ENCODE results near the gene NFE2L1. TPM values are rescaled to one million over a fixed set of nuclear protein-coding genes. Genes with fewer than 3 reads are reported as not detected.
A peak's percentile ranks its signal among the peaks of the same experiment; 100 is the strongest.
"Not testable (repeated sequence)": the region's sequence is repeated elsewhere in the genome, so short reads cannot be mapped to it uniquely, and the experiment has no call there.

NFE2L1 gene
- total RNA-seq, 2 donors from 2014 or later = 41.2 to 42.2 TPM

GRCh38 chr17:48012151-48012520 is 36.0 kb upstream of the NFE2L1 start:
- no peaks in the 10 kb centered on the region for H3K9me3 ChIP-seq (ENCODE audit: control insufficient read depth, low read length, poor library complexity, severe bottlenecking)
- H3K27ac Mint-ChIP-seq = peak overlapping the region; percentile 43
- peaks cover 12% of the 10 kb centered on the region for H3K4me1 Mint-ChIP-seq
- H3K4me3 Mint-ChIP-seq = peak overlapping the region; percentile 98
- peak; percentile 54 to 66 (median 64) for DNase-seq
- peak; percentile 90 for ATAC-seq
- H3K36me3 Mint-ChIP-seq (ENCODE audit: low read depth) = peaks cover 5% of the 10 kb centered on the region
- peaks cover 67% of the 10 kb centered on the region for H3K27me3 Mint-ChIP-seq

- Mint-ChIP-seq H3K4me3 (peak overlapping the region; percentile 98), H3K4me1 (peaks cover 15% of the 10 kb centered on the region), H3K36me3 (ENCODE audit: low read depth) (peaks cover 5% of the 10 kb centered on the region), H3K27me3 (peaks cover 62% of the 10 kb centered on the region), H3K27ac (peak overlapping the region; percentile 3)
- ATAC-seq (no peak), DNase-seq (no peak)
- no peaks in the 10 kb centered on the region for H3K9me3 ChIP-seq (ENCODE audit: control insufficient read depth, low read length, poor library complexity, severe bottlenecking)
Observed at GRCh38 chr17:48012654-48013053, 35.5 kb upstream of the NFE2L1 start.

DNA sequence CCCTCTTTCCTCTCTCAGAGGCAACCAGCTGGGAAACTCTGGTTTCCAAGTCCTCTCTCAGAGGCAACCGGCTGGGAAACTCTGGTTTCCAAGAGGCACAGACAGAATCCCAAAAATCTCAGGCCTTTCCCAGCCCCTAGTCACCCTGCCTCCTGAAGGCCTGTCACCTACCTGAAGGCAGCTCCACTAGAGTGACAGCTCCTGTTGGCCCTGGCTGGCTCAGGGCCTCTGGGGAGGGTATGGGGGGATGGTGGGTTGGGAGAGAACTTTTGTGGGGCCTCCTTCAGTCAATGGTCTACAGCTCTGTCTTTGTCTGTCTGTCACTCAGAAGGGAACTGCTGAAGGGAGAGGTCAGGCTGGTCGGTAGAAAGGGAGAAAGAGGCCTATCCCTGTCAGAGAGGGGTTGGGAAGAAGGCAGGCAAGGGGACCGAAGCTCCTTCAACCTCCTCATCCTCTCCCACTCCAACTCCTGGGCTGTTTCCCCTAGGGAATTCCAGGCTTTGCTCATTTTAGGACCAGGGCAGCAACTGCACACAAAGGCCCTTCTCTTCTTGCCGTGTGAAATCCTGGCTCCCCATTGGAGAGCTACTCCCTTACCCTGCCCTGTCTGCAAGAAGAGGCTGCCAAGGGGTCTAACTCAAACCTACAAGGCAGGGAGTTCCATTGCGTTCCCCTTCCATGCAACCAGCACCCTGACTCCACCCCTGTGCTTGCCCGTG is 34.1 kb upstream of the NFE2L1 start:
- Mint-ChIP-seq H3K36me3 (ENCODE audit: low read depth) (peaks cover 3% of the 10 kb centered on the region), H3K27ac (no peak overlapping the region), H3K4me1 (peaks cover 20% of the 10 kb centered on the region), H3K4me3 (no peak overlapping the region), H3K27me3 (peaks cover 49% of the 10 kb centered on the region)
- ATAC-seq (no peak), DNase-seq (no peak)
- no peaks in the 10 kb centered on the region for H3K9me3 ChIP-seq (ENCODE audit: control insufficient read depth, low read length, poor library complexity, severe bottlenecking)

DNA sequence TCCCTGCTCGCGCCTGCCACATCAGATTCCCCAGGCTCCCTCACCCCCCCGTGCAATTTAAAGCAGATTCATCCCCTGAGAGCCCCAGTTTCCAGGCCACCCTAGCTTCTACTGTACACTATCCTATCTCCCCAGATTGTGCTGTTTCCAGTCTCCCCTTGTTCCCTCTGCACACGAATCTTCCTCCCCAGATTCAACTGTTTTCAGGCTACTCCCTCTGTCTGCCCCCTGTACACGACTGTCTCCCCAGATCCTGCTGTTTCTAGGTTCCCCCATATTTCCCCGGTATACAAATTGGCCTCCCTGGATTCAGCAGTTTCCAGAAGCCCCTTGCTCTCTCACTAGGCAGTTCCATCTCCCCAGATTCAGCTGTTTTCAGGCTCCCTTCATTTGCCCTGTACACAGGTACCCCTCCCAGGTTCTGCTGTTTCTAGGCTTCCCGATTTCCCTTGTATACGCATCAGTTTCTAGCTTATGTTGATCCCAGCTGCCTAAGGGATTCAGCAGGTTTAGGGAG is 33.5 kb upstream of the NFE2L1 start:
- no peak for DNase-seq

GRCh38 chr17:48016112-48016511 is 32.0 kb upstream of the NFE2L1 start:
- Mint-ChIP-seq H3K27me3 (peaks cover 33% of the 10 kb centered on the region), H3K4me1 (peaks cover 18% of the 10 kb centered on the region), H3K36me3 (ENCODE audit: low read depth) (peaks cover 3% of the 10 kb centered on the region), H3K4me3 (no peak overlapping the region), H3K27ac (no peak overlapping the region)
- DNase-seq = no peak
- no peaks in the 10 kb centered on the region for H3K9me3 ChIP-seq (ENCODE audit: control insufficient read depth, low read length, poor library complexity, severe bottlenecking)
- ATAC-seq = no peak

More for the DNA sequence above, 33.5 kb upstream of the NFE2L1 start:
- H3K36me3 Mint-ChIP-seq (ENCODE audit: low read depth) = peaks cover 3% of the 10 kb centered on the region
- H3K27ac Mint-ChIP-seq = no peak overlapping the region
- peaks cover 46% of the 10 kb centered on the region for H3K27me3 Mint-ChIP-seq
- H3K9me3 ChIP-seq (ENCODE audit: control insufficient read depth, low read length, poor library complexity, severe bottlenecking) = no peaks in the 10 kb centered on the region
- no peak for ATAC-seq
- no peak overlapping the region for H3K4me3 Mint-ChIP-seq
- peaks cover 20% of the 10 kb centered on the region for H3K4me1 Mint-ChIP-seq

DNA sequence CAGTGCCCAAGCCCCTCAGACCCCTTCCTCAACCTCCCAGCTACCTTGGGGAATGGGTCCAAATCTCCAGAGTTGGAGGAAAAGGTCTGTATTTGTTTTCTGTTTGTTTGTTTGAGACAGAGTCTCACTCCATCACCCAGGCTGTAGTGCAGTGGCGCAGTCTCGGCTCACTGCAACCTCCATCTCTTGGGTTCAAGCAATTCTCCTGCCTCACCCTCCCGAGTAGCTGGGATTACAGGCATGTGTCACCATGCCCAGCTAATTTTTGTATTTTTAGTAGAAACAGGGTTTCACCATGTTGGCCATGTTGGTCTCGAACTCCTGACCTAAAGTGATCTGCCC is 30.4 kb upstream of the NFE2L1 start:
- peaks cover 12% of the 10 kb centered on the region for H3K4me1 Mint-ChIP-seq
- not testable (repeated sequence) for H3K36me3 Mint-ChIP-seq (ENCODE audit: low read depth); ATAC-seq; DNase-seq; H3K9me3 ChIP-seq (ENCODE audit: control insufficient read depth, low read length, poor library complexity, severe bottlenecking)
- peak overlapping the region; percentile 39 for H3K4me3 Mint-ChIP-seq
- peaks cover 20% of the 10 kb centered on the region for H3K27me3 Mint-ChIP-seq
- peak overlapping the region; percentile 39 for H3K27ac Mint-ChIP-seq

DNA sequence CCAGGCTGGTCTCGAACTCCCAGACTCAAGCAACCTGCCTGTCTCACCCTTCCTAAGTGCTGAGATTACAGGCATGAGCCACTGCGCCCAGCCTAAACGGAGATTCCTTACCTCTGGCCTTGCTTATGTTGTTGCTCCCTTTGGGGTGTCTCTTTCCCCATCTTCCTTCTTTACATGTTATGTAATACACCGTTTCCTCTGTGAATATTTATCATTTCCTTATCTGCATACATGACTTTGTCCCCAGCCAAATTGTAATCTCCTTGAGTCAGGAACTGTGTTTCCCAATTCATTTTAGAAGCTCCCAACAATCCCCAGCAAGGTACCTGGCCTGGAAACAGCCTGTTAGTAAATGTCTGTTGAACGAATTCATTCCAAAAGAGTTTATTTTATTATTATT is 26.2 kb upstream of the NFE2L1 start:
- Mint-ChIP-seq H3K36me3 (ENCODE audit: low read depth) (peaks cover 2% of the 10 kb centered on the region), H3K4me3 (no peak overlapping the region), H3K27me3 (no peaks in the 10 kb centered on the region), H3K27ac (no peak overlapping the region), H3K4me1 (peaks cover 39% of the 10 kb centered on the region)
- DNase-seq (no peak), ATAC-seq (no peak)
- no peaks in the 10 kb centered on the region for H3K9me3 ChIP-seq (ENCODE audit: control insufficient read depth, low read length, poor library complexity, severe bottlenecking)

DNA sequence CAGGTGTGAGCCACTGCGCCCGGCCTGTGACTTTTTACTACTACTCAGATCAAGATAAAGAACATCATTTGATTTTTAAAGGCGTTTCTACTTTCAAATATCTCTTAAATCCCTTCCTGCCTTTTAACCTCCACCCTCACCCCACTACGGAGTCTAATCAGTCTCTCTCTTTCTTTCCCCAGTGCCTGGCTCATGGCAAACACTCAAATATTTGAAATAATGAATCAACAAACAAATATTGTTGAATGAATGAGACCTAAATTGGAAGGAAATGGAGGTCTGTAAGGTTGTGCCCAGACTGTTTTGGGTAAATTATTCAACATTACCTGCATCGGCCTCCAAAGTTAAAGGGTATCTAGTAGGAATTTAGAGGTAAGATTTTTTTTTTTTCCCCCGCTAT is 25.3 kb upstream of the NFE2L1 start:
- no peaks in the 10 kb centered on the region for H3K9me3 ChIP-seq (ENCODE audit: control insufficient read depth, low read length, poor library complexity, severe bottlenecking)
- Mint-ChIP-seq H3K27ac (no peak overlapping the region), H3K27me3 (no peaks in the 10 kb centered on the region), H3K36me3 (ENCODE audit: low read depth) (peaks cover 2% of the 10 kb centered on the region), H3K4me3 (peak overlapping the region; percentile 97), H3K4me1 (peaks cover 34% of the 10 kb centered on the region)
- DNase-seq (no peak), ATAC-seq (no peak)

GRCh38 chr17:48023400-48024148 is 24.6 kb upstream of the NFE2L1 start:
- Mint-ChIP-seq H3K4me3 (peak overlapping the region; percentile 97), H3K4me1 (peaks cover 33% of the 10 kb centered on the region), H3K27me3 (no peaks in the 10 kb centered on the region), H3K27ac (no peak overlapping the region), H3K36me3 (ENCODE audit: low read depth) (peaks cover 2% of the 10 kb centered on the region)
- DNase-seq (peak; percentile 29 to 43 (median 38)), ATAC-seq (no peak)
- H3K9me3 ChIP-seq (ENCODE audit: control insufficient read depth, low read length, poor library complexity, severe bottlenecking) = no peaks in the 10 kb centered on the region

DNA sequence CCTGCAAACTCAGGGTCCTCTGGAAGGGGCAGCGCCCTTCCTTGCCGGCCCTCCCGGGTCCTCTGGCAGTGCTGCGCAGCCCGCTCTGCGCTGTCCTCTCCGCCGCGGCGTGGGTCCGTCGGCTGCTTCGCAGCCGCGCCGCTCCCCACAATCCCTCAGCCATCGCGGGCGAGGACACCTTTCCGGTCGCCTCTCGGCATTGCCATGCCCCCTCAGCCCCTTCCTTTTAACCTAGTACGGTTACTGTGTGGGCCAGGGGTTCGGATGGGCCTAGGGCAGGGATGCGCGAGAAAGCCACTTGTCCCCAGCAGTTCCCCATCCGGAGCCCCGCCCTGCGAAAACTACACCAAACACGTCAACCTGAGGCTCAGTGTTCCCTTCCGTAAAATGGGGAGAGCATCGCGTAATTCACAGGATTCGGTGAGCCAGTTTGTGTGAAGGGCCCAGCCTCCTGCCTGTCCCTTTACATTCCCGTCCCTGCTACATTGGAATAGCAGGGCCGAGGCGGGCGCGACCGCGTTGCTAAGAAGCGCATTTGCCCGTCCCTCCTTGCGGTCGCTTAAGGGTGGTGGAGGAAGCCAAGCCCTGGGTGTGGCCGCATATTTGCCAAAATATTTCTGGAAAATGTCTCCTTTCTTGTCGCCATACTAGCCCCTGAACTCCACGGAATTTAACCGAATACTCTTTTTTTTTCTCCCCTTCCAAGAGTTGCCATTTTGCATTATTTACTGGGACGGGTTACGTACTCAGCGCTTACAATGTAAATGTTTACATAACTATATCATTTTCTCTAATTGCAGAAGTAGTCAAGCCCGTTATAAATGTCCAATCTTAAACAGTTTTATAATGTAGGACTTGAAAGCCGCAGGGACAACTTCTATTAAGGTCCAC is 23.8 kb upstream of the NFE2L1 start:
- H3K9me3 ChIP-seq (ENCODE audit: control insufficient read depth, low read length, poor library complexity, severe bottlenecking) = no peaks in the 10 kb centered on the region
- Mint-ChIP-seq H3K27me3 (no peaks in the 10 kb centered on the region), H3K36me3 (ENCODE audit: low read depth) (peaks cover 2% of the 10 kb centered on the region), H3K4me1 (peaks cover 30% of the 10 kb centered on the region), H3K27ac (peak overlapping the region; percentile 97), H3K4me3 (peak overlapping the region; percentile 97)
- ATAC-seq (peak; percentile 24), DNase-seq (peak in 2 of 3 donors; percentile 31 to 41)

GRCh38 chr17:48025040-48025903 is 22.9 kb upstream of the NFE2L1 start:
- Mint-ChIP-seq H3K27ac (peak overlapping the region; percentile 97), H3K36me3 (ENCODE audit: low read depth) (peaks cover 2% of the 10 kb centered on the region), H3K4me1 (peaks cover 30% of the 10 kb centered on the region), H3K4me3 (peak overlapping the region; percentile 97), H3K27me3 (peaks cover 3% of the 10 kb centered on the region)
- DNase-seq (peak; percentile 98 to 99 (median 98)), ATAC-seq (peak; percentile 92)
- H3K9me3 ChIP-seq (ENCODE audit: control insufficient read depth, low read length, poor library complexity, severe bottlenecking) = no peaks in the 10 kb centered on the region

- no peak for DNase-seq
- no peak for ATAC-seq
- H3K9me3 ChIP-seq (ENCODE audit: control insufficient read depth, low read length, poor library complexity, severe bottlenecking) = no peaks in the 10 kb centered on the region
Observed at GRCh38 chr17:48025904-48026501, 22.2 kb upstream of the NFE2L1 start.

More at GRCh38 chr17:48025904-48026501, 22.2 kb upstream of the NFE2L1 start:
- H3K36me3 Mint-ChIP-seq (ENCODE audit: low read depth) = peaks cover 2% of the 10 kb centered on the region
- peaks cover 10% of the 10 kb centered on the region for H3K27me3 Mint-ChIP-seq
- H3K4me1 Mint-ChIP-seq = peaks cover 30% of the 10 kb centered on the region
- H3K27ac Mint-ChIP-seq = no peak overlapping the region
- peak overlapping the region; percentile 97 for H3K4me3 Mint-ChIP-seq
